Measurements from ENCODE around the gene PIK3CB. TPM values are rescaled to one million over a fixed set of nuclear protein-coding genes. Genes with fewer than 3 reads are reported as not detected.
"Not testable (repeated sequence)": the region's sequence is repeated elsewhere in the genome, so short reads cannot be mapped to it uniquely, and the experiment has no call there.

The PIK3CB gene
- total RNA-seq, 2 experiments from 2014 or later = 23.0 to 26.4 TPM

GRCh38 chr3:138825336-138825735 is 9.4 kb downstream of the PIK3CB start:
- no peaks in the 10 kb centered on the region for H3K9me3 Mint-ChIP-seq

GRCh38 chr3:138824114-138824506 is 10.6 kb downstream of the PIK3CB start:
- Mint-ChIP-seq H3K36me3 (ENCODE audit: low read depth) (peaks cover 34% of the 10 kb centered on the region), H3K4me3 (no peak overlapping the region), H3K9me3 (no peaks in the 10 kb centered on the region), H3K27me3 (no peaks in the 10 kb centered on the region), H3K4me1 (ENCODE audit: low read depth) (peaks cover 26% of the 10 kb centered on the region), H3K27ac (no peak overlapping the region)
- Histone ChIP-seq H3K4me3 (ENCODE audit: low read length) (no peak overlapping the region), H3K27ac (ENCODE audit: low read depth in 1 of 2, low read length in 2 of 2) (no peak overlapping the region), H3K9me3 (ENCODE audit: control insufficient read depth in 1 of 2, insufficient read depth in 1 of 2, low read length in 2 of 2) (no peaks in the 10 kb centered on the region), H3K4me1 (ENCODE audit: insufficient read depth, low read length) (peaks cover under 1% of the 10 kb centered on the region), H3K27me3 (ENCODE audit: control insufficient read depth in 1 of 2, insufficient read depth in 2 of 2, low read length in 2 of 2) (no peaks in the 10 kb centered on the region), H3K36me3 (ENCODE audit: insufficient read depth, low read length) (peaks cover 12% of the 10 kb centered on the region)
- ATAC-seq (ENCODE audit: poor library complexity) (no peak), DNase-seq (no peak)
- ChIA-PET CTCF (no interaction called here), POLR2A (no interaction called here)
- no peak for TF ChIP-seq CTCF (IDR thresholded peaks at IDR 0.05)
- intact Hi-C loops (cut with DNase I, micrococcal nuclease) = no loop called here

More at GRCh38 chr3:138825336-138825735, 9.4 kb downstream of the PIK3CB start:
- ChIA-PET POLR2A (interaction anchor here (0.6 kb wide), 1 partner anchor 33 kb away, joined by 3 read pairs; no protein-coding TSS in a partner anchor), CTCF (interaction anchor here (2.0 kb wide), 1 partner anchor 90 kb away, joined by 5 read pairs; no protein-coding TSS in a partner anchor)
- ATAC-seq (ENCODE audit: poor library complexity) (no peak), DNase-seq (no peak)
- no peaks in the 10 kb centered on the region for H3K27me3 Mint-ChIP-seq
- TF ChIP-seq CTCF (IDR thresholded peaks at IDR 0.05) = no peak
- peaks cover 0 to 4% of the 10 kb centered on the region in 2 experiments for H3K9me3 ChIP-seq (ENCODE audit: control insufficient read depth in 1 of 2, insufficient read depth in 1 of 2, low read length in 2 of 2)
- H3K4me1 Mint-ChIP-seq (ENCODE audit: low read depth) = peaks cover 24% of the 10 kb centered on the region
- peaks cover 15% of the 10 kb centered on the region for H3K36me3 ChIP-seq (ENCODE audit: insufficient read depth, low read length)
- H3K27ac ChIP-seq (ENCODE audit: low read depth in 1 of 2, low read length in 2 of 2) = no peak overlapping the region
- H3K27ac Mint-ChIP-seq = peak overlapping the region; percentile 39
- peaks cover 41% of the 10 kb centered on the region for H3K36me3 Mint-ChIP-seq (ENCODE audit: low read depth)
- H3K27me3 ChIP-seq (ENCODE audit: control insufficient read depth in 1 of 2, insufficient read depth in 2 of 2, low read length in 2 of 2) = no peaks in the 10 kb centered on the region
- intact Hi-C loops (cut with DNase I, micrococcal nuclease) = no loop called here
- peaks cover 3% of the 10 kb centered on the region for H3K4me1 ChIP-seq (ENCODE audit: insufficient read depth, low read length)
- H3K4me3 Mint-ChIP-seq = no peak overlapping the region
- H3K4me3 ChIP-seq (ENCODE audit: low read length) = no peak overlapping the region

GRCh38 chr3:138820379-138820778 is 14.3 kb downstream of the PIK3CB start:
- peaks cover 38% of the 10 kb centered on the region for H3K4me1 Mint-ChIP-seq (ENCODE audit: low read depth)
- peaks cover 21% of the 10 kb centered on the region for H3K36me3 Mint-ChIP-seq (ENCODE audit: low read depth)
- peaks cover 18% of the 10 kb centered on the region for H3K4me1 ChIP-seq (ENCODE audit: insufficient read depth, low read length)
- H3K4me3 Mint-ChIP-seq; CTCF ChIA-PET; ATAC-seq (ENCODE audit: poor library complexity); H3K27ac Mint-ChIP-seq; H3K9me3 Mint-ChIP-seq; H3K36me3 ChIP-seq (ENCODE audit: insufficient read depth, low read length); H3K9me3 ChIP-seq (ENCODE audit: control insufficient read depth in 1 of 2, insufficient read depth in 1 of 2, low read length in 2 of 2); DNase-seq; POLR2A ChIA-PET; intact Hi-C loops (cut with DNase I, micrococcal nuclease); H3K27me3 ChIP-seq (ENCODE audit: control insufficient read depth in 1 of 2, insufficient read depth in 2 of 2, low read length in 2 of 2); H3K27ac ChIP-seq (ENCODE audit: low read depth in 1 of 2, low read length in 2 of 2); H3K27me3 Mint-ChIP-seq; H3K4me3 ChIP-seq (ENCODE audit: low read length): not testable (repeated sequence)
